GM13976 (cell line): ENCODE results near the gene FEM1B.

ENCODE experiments used
- DNase-seq: peaks from one replicate; pipeline ENCODE4 v3.0.0; 2012; ENCODE audit warnings: low spot score
- CTCF ChIP-seq: IDR thresholded peaks from 2 replicates; pipeline ENCODE4 v1.5.1; 2012; ENCODE audit warnings: borderline replicate concordance, mild to moderate bottlenecking; ENCODE audit not compliant: insufficient read depth; ENCODE audit errors: extremely low read depth, missing control alignments, control extremely low read depth
- in situ Hi-C: fragments of 300-500 bp; cut with MboI; formaldehyde crosslinking; loops from one replicate; pipeline ENCODE4 v1.12.0; 2022; ENCODE audit warnings: low sequenced_read_pairs, mixed read lengths, inconsistent platforms; ENCODE audit not compliant: unreplicated experiment

FEM1B gene

DNA sequence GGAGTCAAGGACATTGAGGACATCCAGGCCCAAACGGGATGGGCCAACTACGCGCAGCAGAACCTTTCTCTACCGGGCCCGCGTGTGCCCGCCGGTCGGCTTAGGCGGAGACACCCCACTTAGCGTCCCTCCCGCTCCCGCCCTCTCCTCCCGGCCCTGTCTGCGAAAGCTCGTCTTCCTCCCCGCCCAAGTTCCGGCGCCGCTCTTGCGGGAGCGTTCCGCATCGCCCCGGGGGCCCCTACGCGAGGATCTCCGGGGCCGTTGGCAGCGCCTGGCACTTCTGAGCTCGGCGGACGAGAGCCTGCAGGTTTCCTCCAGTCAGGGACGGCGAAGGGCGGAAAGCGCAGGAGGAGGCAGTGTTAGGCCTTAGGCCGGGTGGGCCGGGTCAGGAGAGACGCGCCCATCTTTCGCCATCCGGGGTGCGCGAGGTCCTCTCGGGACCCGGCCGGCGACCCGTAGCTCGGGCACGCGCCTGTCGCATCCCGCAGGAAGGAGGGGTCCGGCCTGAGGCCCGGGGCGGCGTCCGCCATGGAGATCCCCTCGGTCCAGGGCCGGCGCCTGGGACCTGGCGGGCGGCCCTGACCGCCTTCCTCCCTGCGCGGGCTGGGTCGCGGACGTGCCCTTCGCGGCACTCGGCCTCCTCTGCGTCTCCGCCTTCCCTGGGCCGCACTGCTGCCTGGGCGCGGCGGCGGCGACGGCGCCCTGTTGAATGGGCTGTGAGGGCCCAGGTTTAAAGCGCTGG lies at the start of gene FEM1B:
FEM1B (plus strand) TSS at position 143 of the 742 bp plus-strand sequence. CDS start 673 bp downstream, outside the sequence.
- peak; percentile 94 for DNase-seq
- in situ Hi-C loops = no loop called here
- TF ChIP-seq CTCF = no peak

DNA sequence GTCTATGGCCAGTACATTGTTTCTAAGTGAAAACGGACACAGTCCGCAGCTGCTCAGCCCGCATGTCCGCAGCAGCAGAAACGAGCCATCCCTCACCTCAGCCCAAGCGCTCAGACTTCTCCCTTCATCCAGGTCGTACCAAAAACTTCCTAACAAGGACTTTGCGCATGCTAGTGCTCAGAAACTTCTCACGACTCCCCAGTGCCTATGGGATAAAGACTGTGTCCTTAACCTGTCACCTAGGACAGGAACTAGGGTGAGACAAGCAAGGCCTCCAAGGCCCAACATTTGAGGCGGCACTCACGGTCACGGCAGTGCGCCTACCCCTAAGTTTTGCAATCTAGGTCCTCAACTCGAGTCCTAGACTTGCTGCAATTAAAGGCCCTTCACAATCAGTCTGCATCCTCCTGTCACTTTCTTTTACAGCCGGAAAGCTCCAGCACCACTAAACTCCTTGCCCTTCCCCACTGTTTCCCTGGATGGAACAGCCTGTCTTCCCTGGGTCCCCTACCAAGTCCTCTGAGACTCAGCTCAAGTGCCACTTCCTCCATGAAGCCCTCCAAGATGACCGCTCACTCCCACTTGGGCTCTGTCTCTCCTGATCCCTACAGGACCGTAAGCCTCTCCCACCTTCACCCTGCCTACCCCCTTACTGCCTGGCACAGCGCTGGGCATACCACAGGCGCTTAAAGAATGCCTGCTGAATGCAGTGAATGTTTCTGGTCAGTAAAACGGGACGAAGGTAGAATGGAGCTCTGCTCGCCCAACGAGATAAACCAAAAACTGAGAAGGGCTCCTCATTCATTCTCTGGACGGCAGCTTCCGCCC lies 49.2 kb upstream of the FEM1B start:
- in situ Hi-C loops = no loop called here
- DNase-seq = no peak
- no peak for TF ChIP-seq CTCF

DNA sequence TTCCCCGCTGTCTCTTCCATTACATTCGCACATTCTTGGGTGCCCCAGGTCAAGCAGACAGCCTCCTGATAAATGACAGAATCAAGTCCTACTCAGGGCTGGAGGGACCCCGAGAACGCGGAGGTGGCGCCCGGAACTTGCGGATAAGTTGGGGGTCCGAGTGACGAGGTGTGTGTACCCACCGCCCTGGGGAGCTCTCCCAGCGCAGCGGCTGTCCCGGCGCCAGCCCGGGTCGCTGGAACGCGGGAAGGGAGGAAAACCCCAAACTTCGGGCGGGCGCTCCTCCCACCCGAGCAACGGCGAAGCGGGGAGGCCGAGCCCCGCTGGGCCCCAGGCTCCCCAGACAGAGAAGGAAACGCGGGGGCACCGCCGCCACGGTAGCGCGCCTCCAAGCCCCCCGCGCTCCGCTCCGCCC lies 48.6 kb upstream of the FEM1B start:
- in situ Hi-C loops = no loop called here
- no peak for TF ChIP-seq CTCF
- DNase-seq = no peak

- DNase-seq = peak; percentile 96
- in situ Hi-C loops = no loop called here
- TF ChIP-seq CTCF = no peak
Observed at GRCh38 chr15:68229386-68230156, 48.0 kb upstream of the FEM1B start, which contains the start of gene CLN6. CLN6 (minus strand) TSS chr15:68229728; CDS start chr15:68229584, 144 bp downstream.

GRCh38 chr15:68230157-68231100 lies 47.1 kb upstream of the FEM1B start:
- TF ChIP-seq CTCF = peak; percentile 5
- in situ Hi-C loops = no loop called here
- no peak for DNase-seq
